ENCODE results near the gene IMP4.
A peak's percentile ranks its signal among the peaks of the same experiment; 100 is the strongest.
"Not testable (repeated sequence)": the region's sequence is repeated elsewhere in the genome, so short reads cannot be mapped to it uniquely, and the experiment has no call there.

Gene IMP4

GRCh38 chr2:130342533-130343275, at the start of gene IMP4:
Gene IMP4, plus strand, starts transcription at chr2:130342897. Its CDS starts 36 bp downstream, at chr2:130342933.
- DNase-seq (ENCODE audit: low read depth, low spot score): peak; percentile 99

GRCh38 chr2:130300258-130300969, 42.3 kb upstream of the IMP4 start:
- no peak for DNase-seq (ENCODE audit: low read depth, low spot score)

GRCh38 chr2:130300970-130301348, 41.7 kb upstream of the IMP4 start:
- no peak for DNase-seq (ENCODE audit: low read depth, low spot score)

GRCh38 chr2:130302164-130302886, 40.4 kb upstream of the IMP4 start:
- no peak for DNase-seq (ENCODE audit: low read depth, low spot score)

- DNase-seq (ENCODE audit: low read depth, low spot score): no peak
These were observed 39.5 kb upstream of the IMP4 start for GRCh38 chr2:130303169-130303568.

GRCh38 chr2:130304726-130305125, 38.0 kb upstream of the IMP4 start:
- DNase-seq (ENCODE audit: low read depth, low spot score): no peak

GRCh38 chr2:130307850-130308249, 34.8 kb upstream of the IMP4 start:
- no peak for DNase-seq (ENCODE audit: low read depth, low spot score)

- DNase-seq (ENCODE audit: low read depth, low spot score): no peak
These were observed 31.8 kb upstream of the IMP4 start for GRCh38 chr2:130310881-130311280.

GRCh38 chr2:130313812-130314334, 28.8 kb upstream of the IMP4 start:
- DNase-seq (ENCODE audit: low read depth, low spot score): no peak

- no peak for DNase-seq (ENCODE audit: low read depth, low spot score)
These were observed 28.3 kb upstream of the IMP4 start for GRCh38 chr2:130314377-130314776.

- no peak for DNase-seq (ENCODE audit: low read depth, low spot score)
These were observed 26.1 kb upstream of the IMP4 start for GRCh38 chr2:130316596-130316995.

GRCh38 chr2:130318906-130319305, 23.8 kb upstream of the IMP4 start:
- DNase-seq (ENCODE audit: low read depth, low spot score): no peak

- no peak for DNase-seq (ENCODE audit: low read depth, low spot score)
These were observed 23.2 kb upstream of the IMP4 start for GRCh38 chr2:130319536-130319935.

- peak; percentile 93 for DNase-seq (ENCODE audit: low read depth, low spot score)
These were observed 14.8 kb upstream of the IMP4 start for GRCh38 chr2:130327703-130328527.

- peak; percentile 25 for DNase-seq (ENCODE audit: low read depth, low spot score)
These were observed 14.0 kb upstream of the IMP4 start for GRCh38 chr2:130328710-130329109.

GRCh38 chr2:130332271-130333073, 10.2 kb upstream of the IMP4 start:
- peak; percentile 91 for DNase-seq (ENCODE audit: low read depth, low spot score)

- not testable (repeated sequence) for DNase-seq (ENCODE audit: low read depth, low spot score)
These were observed 9.4 kb upstream of the IMP4 start for GRCh38 chr2:130333253-130333652.

- no peak for DNase-seq (ENCODE audit: low read depth, low spot score)
These were observed 8.7 kb upstream of the IMP4 start for GRCh38 chr2:130334026-130334425.

GRCh38 chr2:130335226-130335625, 7.5 kb upstream of the IMP4 start:
- no peak for DNase-seq (ENCODE audit: low read depth, low spot score)

- DNase-seq (ENCODE audit: low read depth, low spot score): no peak
These were observed 6.4 kb upstream of the IMP4 start for GRCh38 chr2:130336150-130336876.
